ENCODE results near the gene PHRF1. TPM values are rescaled to one million over a fixed set of nuclear protein-coding genes. Genes with fewer than 3 reads are reported as not detected.
A peak's percentile ranks its signal among the peaks of the same experiment; 100 is the strongest.
"Not testable (repeated sequence)": the region's sequence is repeated elsewhere in the genome, so short reads cannot be mapped to it uniquely, and the experiment has no call there.

Gene PHRF1
- total RNA-seq, 1 donor from 2014 or later, result 21.1 TPM

GRCh38 chr11:568306-569157 is 7.7 kb upstream of the PHRF1 start:
- peaks cover 15% of the 10 kb centered on the region for H3K36me3 ChIP-seq (ENCODE audit: control insufficient read depth, insufficient read depth, low read length)
- FAIRE-seq, result no peak
- H3K27me3 ChIP-seq (ENCODE audit: control insufficient read depth, insufficient read depth, low read length), result no peaks in the 10 kb centered on the region
- peak; percentile 83 for DNase-seq (ENCODE audit: low read depth)
- TF ChIP-seq CTCF (IDR thresholded peaks at IDR 0.05; ENCODE audit: insufficient read depth, low read length, severe bottlenecking), result no peak
- H3K4me3 ChIP-seq (ENCODE audit: low read depth, low read length), result peak overlapping the region; percentile 99

GRCh38 chr11:569158-569885 is 6.9 kb upstream of the PHRF1 start:
- Histone ChIP-seq H3K36me3 (ENCODE audit: control insufficient read depth, insufficient read depth, low read length) (peaks cover 10% of the 10 kb centered on the region), H3K4me3 (ENCODE audit: low read depth, low read length) (peak overlapping the region; percentile 57), H3K27me3 (ENCODE audit: control insufficient read depth, insufficient read depth, low read length) (no peaks in the 10 kb centered on the region)
- FAIRE-seq, result no peak
- TF ChIP-seq CTCF (IDR thresholded peaks at IDR 0.05; ENCODE audit: insufficient read depth, low read length, severe bottlenecking), result no peak
- DNase-seq (ENCODE audit: low read depth), result no peak

- Histone ChIP-seq H3K36me3 (ENCODE audit: control insufficient read depth, insufficient read depth, low read length) (peaks cover 5% of the 10 kb centered on the region), H3K27me3 (ENCODE audit: control insufficient read depth, insufficient read depth, low read length) (no peaks in the 10 kb centered on the region), H3K4me3 (ENCODE audit: low read depth, low read length) (no peak overlapping the region)
- TF ChIP-seq CTCF (IDR thresholded peaks at IDR 0.05; ENCODE audit: insufficient read depth, low read length, severe bottlenecking), result no peak
- FAIRE-seq (no peak), DNase-seq (ENCODE audit: low read depth) (no peak)
These were observed 4.5 kb upstream of the PHRF1 start for GRCh38 chr11:571802-572185.

- H3K27me3 ChIP-seq (ENCODE audit: control insufficient read depth, insufficient read depth, low read length), result no peaks in the 10 kb centered on the region
- no peak for TF ChIP-seq CTCF (IDR thresholded peaks at IDR 0.05; ENCODE audit: insufficient read depth, low read length, severe bottlenecking)
- no peak overlapping the region for H3K4me3 ChIP-seq (ENCODE audit: low read depth, low read length)
- DNase-seq (ENCODE audit: low read depth), result no peak
- FAIRE-seq, result no peak
- H3K36me3 ChIP-seq (ENCODE audit: control insufficient read depth, insufficient read depth, low read length), result peaks cover 2% of the 10 kb centered on the region
These were observed 3.0 kb upstream of the PHRF1 start for GRCh38 chr11:573146-573759.

DNA sequence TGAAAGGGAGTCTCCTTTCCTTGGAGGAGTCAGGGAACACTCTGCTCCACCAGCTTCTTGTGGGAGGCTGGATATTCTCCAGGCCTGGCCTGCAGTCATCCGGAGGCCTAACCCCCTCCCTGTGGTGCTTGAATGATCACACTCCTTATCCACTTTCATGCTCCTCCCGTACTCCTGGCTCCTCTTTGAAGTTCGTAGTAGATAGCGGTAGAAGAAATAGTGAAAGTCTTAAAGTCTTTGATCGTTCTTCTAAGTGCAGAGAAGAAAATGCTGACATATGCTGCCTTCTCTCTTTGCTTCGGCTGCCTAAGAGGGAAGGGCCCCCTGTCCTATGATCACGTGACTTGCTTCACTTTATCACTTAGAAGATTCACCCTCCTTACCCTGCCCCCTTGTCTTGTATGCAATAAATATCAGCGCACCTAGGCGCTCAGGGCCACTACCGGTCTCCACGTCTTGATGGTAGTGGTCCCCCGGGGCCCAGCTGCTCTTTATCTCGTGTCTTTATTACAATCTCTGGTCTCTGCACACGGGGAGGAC is 2.2 kb upstream of the PHRF1 start:
- peak overlapping the region; percentile 82 for H3K4me3 ChIP-seq (ENCODE audit: low read depth, low read length)
- not testable (repeated sequence) for H3K27me3 ChIP-seq (ENCODE audit: control insufficient read depth, insufficient read depth, low read length); FAIRE-seq; DNase-seq (ENCODE audit: low read depth); H3K36me3 ChIP-seq (ENCODE audit: control insufficient read depth, insufficient read depth, low read length)
